ENCODE data around the gene CDK5RAP3. TPM values are rescaled to one million over a fixed set of nuclear protein-coding genes. Genes with fewer than 3 reads are reported as not detected.

CDK5RAP3 gene
- total and polyA plus RNA-seq, 2 donors (not counting 3 experiments of a cell fraction or from before 2014, with no cell fraction given), result 109 to 139 TPM

DNA sequence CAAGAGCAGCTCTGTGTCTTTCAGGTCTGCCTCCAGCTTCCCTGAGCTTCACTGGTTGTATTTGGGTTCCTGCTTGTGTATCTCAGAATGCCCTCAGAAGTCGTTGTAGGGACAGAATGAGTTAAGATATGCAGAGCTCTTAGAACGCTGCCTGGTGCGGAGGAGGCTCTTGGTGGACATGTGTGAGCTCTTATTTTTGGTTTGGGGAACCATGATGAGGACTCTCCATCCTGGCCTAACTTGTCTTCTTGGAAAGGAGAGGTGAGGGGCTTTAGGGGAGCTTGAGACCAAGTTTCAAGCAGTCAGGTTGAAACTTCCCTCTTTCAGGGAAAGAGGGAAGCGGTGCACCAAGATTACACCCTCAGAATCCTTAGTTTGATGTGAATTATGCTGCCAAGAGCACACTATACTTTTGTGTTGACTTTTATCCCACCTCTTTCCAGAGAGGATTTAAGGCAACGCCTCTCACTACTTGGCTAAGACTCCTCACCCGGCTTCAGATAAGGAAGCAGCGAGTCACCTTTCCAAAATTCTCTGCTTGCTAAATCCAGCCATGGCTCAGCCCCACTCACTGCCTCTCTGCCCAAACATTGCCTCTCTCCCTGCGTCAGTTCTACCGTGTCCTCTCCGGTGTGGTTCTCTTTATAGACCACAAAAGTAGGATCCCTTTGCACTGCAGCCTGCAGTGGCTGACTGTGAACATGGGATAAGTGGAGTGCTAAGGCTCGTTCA is 12.7 kb downstream of the CDK5RAP3 start:
- TF ChIP-seq POLR2A (IDR thresholded peaks at IDR 0.05; ENCODE audit: low read depth, low read length), result no peak
- TF ChIP-seq, protein P1, sequence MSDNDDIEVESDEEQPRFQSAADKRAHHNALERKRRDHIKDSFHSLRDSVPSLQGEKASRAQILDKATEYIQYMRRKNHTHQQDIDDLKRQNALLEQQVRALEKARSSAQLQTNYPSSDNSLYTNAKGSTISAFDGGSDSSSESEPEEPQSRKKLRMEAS (IDR thresholded peaks at IDR 0.05; ENCODE audit: insufficient read depth, insufficient read length), result no peak
- TF ChIP-seq MYC (IDR thresholded peaks at IDR 0.05; ENCODE audit: low read depth, low read length), result no peak
- no peak for TF ChIP-seq FOS (IDR thresholded peaks at IDR 0.05; ENCODE audit: borderline replicate concordance, insufficient read depth, low read length)
- no peak for TF ChIP-seq JUN (IDR thresholded peaks at IDR 0.05; ENCODE audit: borderline replicate concordance, insufficient read depth, insufficient read length, low read depth)
- TF ChIP-seq GATA2 (IDR thresholded peaks at IDR 0.05; ENCODE audit: insufficient read depth, insufficient read length, low read depth, low read length), result no peak
- no peak for TF ChIP-seq POLR2AphosphoS5 (IDR thresholded peaks at IDR 0.05; ENCODE audit: insufficient read depth, low read depth, low read length)
- TF ChIP-seq EZH2 (IDR thresholded peaks at IDR 0.05; ENCODE audit: borderline replicate concordance, low read depth, low read length, severe bottlenecking), result no peak
- TF ChIP-seq, protein P2, sequence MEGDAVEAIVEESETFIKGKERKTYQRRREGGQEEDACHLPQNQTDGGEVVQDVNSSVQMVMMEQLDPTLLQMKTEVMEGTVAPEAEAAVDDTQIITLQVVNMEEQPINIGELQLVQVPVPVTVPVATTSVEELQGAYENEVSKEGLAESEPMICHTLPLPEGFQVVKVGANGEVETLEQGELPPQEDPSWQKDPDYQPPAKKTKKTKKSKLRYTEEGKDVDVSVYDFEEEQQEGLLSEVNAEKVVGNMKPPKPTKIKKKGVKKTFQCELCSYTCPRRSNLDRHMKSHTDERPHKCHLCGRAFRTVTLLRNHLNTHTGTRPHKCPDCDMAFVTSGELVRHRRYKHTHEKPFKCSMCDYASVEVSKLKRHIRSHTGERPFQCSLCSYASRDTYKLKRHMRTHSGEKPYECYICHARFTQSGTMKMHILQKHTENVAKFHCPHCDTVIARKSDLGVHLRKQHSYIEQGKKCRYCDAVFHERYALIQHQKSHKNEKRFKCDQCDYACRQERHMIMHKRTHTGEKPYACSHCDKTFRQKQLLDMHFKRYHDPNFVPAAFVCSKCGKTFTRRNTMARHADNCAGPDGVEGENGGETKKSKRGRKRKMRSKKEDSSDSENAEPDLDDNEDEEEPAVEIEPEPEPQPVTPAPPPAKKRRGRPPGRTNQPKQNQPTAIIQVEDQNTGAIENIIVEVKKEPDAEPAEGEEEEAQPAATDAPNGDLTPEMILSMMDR (IDR thresholded peaks at IDR 0.05; ENCODE audit: extremely low read depth in 1 of 2, insufficient read depth in 1 of 2, low read depth in 1 of 2, low read length in 2 of 2), result no peak
- H3K36me3 ChIP-seq (ENCODE audit: control insufficient read depth in 2 of 2, extremely low read depth in 1 of 2, insufficient read depth in 2 of 2, low read length in 2 of 2), result peaks cover 0 to 22% of the 10 kb centered on the region in 2 experiments
- CTCF ChIA-PET, result interaction anchor here (1.0 to 15.7 kb wide), 5 partner anchors 10 to 34 kb away, joined by 4 to 469 read pairs (median 8); partner anchors contain the start of gene CDK5RAP3
- POLR2A ChIA-PET, result no interaction called here
- no peaks in the 10 kb centered on the region for H4K20me1 ChIP-seq (replicated peaks; ENCODE audit: control insufficient read depth, extremely low read depth, insufficient read depth, low read length)
- no peaks in the 10 kb centered on the region for H3K9me3 ChIP-seq (replicated peaks; ENCODE audit: control insufficient read depth, insufficient read depth, low read length)
- H3K4me2 ChIP-seq (ENCODE audit: insufficient read depth, low read length), result no peak overlapping the region
- FAIRE-seq, result no peak
- H3K9ac ChIP-seq (replicated peaks; ENCODE audit: extremely low read depth, insufficient read depth, low read length), result no peak overlapping the region
- dilution Hi-C loops (cut with MboI; ENCODE audit: extremely low pct_ligation_motif_present, low sequenced_read_pairs) (no loop called here), intact Hi-C loops (cut with micrococcal nuclease) (no loop called here)
- peaks cover 6% of the 10 kb centered on the region for H3K4me1 ChIP-seq (ENCODE audit: control insufficient read depth, extremely low read depth, insufficient read depth, low read length)
- H3K27ac ChIP-seq (ENCODE audit: insufficient read depth, low read depth, low read length), result no peak overlapping the region
- no peaks in the 10 kb centered on the region for H3K27me3 ChIP-seq (ENCODE audit: control insufficient read depth in 2 of 2, insufficient read depth in 2 of 2, low read length in 2 of 2)
- BruUV-seq (replicated peaks), result no TSS peak
- H3K9me1 ChIP-seq (replicated peaks; ENCODE audit: control insufficient read depth, extremely low read depth, insufficient read depth, low read length), result no peaks in the 10 kb centered on the region
- no peak for DNase-seq (ENCODE audit: low read depth, low spot score)
- H3K4me3 ChIP-seq (replicated peaks in 1 of 3; ENCODE audit: insufficient read depth in 1 of 3, low read depth in 1 of 3, low read length in 3 of 3), result no peak overlapping the region
- H2AFZ ChIP-seq (ENCODE audit: low read depth, low read length), result no peak overlapping the region
- no peaks in the 10 kb centered on the region for H3K79me2 ChIP-seq (ENCODE audit: control insufficient read depth, insufficient read depth, low read length)
